Measurements from ENCODE around the gene ABCG1. TPM values are rescaled to one million over a fixed set of nuclear protein-coding genes. Genes with fewer than 3 reads are reported as not detected.

The ABCG1 gene
- total RNA-seq, 1 donor from 2014 or later: not detected

- no peak for DNase-seq (ENCODE audit: low read depth)
- no peak overlapping the region for H3K4me3 ChIP-seq (ENCODE audit: low read depth, low read length)
- TF ChIP-seq, protein P1, sequence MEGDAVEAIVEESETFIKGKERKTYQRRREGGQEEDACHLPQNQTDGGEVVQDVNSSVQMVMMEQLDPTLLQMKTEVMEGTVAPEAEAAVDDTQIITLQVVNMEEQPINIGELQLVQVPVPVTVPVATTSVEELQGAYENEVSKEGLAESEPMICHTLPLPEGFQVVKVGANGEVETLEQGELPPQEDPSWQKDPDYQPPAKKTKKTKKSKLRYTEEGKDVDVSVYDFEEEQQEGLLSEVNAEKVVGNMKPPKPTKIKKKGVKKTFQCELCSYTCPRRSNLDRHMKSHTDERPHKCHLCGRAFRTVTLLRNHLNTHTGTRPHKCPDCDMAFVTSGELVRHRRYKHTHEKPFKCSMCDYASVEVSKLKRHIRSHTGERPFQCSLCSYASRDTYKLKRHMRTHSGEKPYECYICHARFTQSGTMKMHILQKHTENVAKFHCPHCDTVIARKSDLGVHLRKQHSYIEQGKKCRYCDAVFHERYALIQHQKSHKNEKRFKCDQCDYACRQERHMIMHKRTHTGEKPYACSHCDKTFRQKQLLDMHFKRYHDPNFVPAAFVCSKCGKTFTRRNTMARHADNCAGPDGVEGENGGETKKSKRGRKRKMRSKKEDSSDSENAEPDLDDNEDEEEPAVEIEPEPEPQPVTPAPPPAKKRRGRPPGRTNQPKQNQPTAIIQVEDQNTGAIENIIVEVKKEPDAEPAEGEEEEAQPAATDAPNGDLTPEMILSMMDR (conservative IDR thresholded peaks at IDR 0.05; ENCODE audit: low read depth, low read length): no peak
These were observed 117.1 kb downstream of the ABCG1 start for GRCh38 chr21:42336054-42336453.

- H3K4me3 ChIP-seq (ENCODE audit: low read depth, low read length): no peak overlapping the region
These were observed 118.3 kb downstream of the ABCG1 start for GRCh38 chr21:42337276-42337675.

DNA sequence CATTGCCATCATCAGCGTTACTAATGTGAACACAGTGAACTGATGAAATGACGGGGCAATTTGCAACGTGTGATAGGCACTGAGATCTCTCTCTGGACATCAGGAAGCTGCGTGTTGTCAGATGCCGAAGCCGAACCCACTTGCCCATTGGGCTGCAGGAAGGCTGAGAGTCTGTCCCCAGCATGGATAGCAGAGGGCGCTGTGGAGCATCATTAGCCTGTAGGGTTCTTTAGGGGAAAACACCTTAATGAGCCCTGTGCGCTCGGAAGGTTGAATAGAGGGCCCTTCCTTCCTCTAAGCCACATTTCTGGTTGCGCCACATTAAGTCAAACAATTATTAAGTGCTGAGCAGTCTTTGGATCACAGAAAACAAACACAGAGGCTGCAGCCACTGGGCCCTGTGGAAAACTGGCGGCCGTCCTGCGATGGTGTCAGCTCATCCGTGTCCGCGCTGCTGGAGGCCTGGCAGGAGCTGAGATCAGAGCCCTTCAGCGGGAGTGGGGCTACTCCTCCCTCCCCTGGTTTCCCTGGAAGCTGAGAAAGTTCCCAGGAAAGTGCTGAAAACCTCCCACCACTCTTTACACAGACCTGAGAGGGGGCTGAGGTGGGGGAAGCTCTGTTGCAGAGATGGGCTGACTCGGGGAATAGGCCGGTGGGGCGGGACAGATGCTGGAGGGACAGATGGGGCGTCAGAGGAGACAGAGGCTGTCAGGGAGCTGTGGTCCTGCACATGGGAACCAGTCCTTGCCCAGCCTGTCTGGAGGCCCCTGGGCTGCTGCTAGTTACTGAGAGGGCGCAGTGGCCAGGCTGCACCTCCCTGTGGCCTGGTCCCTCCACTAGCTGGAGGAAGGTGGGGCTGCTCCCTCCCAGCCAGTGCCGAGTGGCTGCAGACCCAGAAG is 119.1 kb downstream of the ABCG1 start:
- TF ChIP-seq, protein P1 (conservative IDR thresholded peaks at IDR 0.05; ENCODE audit: low read depth, low read length): peak; percentile 93
- H3K4me3 ChIP-seq (ENCODE audit: low read depth, low read length): no peak overlapping the region
- DNase-seq (ENCODE audit: low read depth): peak; percentile 68

More at GRCh38 chr21:42337276-42337675, 118.3 kb downstream of the ABCG1 start:
- no peak for DNase-seq (ENCODE audit: low read depth)
- TF ChIP-seq, protein P1 (conservative IDR thresholded peaks at IDR 0.05; ENCODE audit: low read depth, low read length): no peak

GRCh38 chr21:42338729-42339715 is 120.1 kb downstream of the ABCG1 start:
- DNase-seq (ENCODE audit: low read depth): no peak
- no peak overlapping the region for H3K4me3 ChIP-seq (ENCODE audit: low read depth, low read length)

GRCh38 chr21:42340187-42341050 is 121.5 kb downstream of the ABCG1 start:
- TF ChIP-seq, protein P1 (conservative IDR thresholded peaks at IDR 0.05; ENCODE audit: low read depth, low read length): no peak
- no peak for DNase-seq (ENCODE audit: low read depth)
- H3K4me3 ChIP-seq (ENCODE audit: low read depth, low read length): no peak overlapping the region

More at GRCh38 chr21:42338729-42339715, 120.1 kb downstream of the ABCG1 start:
- TF ChIP-seq, protein P1 (conservative IDR thresholded peaks at IDR 0.05; ENCODE audit: low read depth, low read length): no peak

Measured in epithelial cell of proximal tubule (primary cell).